Panc1 (cell line): Measurements from ENCODE around the gene MAD1L1.

Experiments used
- CTCF ChIP-seq: fragments of 450-650 bp; IDR thresholded peaks from 2 replicates; pipeline ENCODE4 v1.5.1; 2017; ENCODE audit warnings: mild to moderate bottlenecking
- POLR2AphosphoS5 ChIP-seq: IDR thresholded peaks from 2 replicates; pipeline ENCODE4 v1.6.1; 2012; ENCODE audit warnings: mild to moderate bottlenecking, low read depth, low read length, moderate library complexity
- REST ChIP-seq, 2 experiments: IDR thresholded peaks; 2 replicates each; pipeline ENCODE4 v1.6.1; 2011 to 2012; ENCODE audit warnings: low read depth in 2 of 2, control low read depth in 1 of 2, low read length in 1 of 2, mild to moderate bottlenecking in 1 of 2, moderate library complexity in 1 of 2; ENCODE audit not compliant: insufficient read depth in 1 of 2

- TF ChIP-seq CTCF: no peak
- no peak for TF ChIP-seq REST (IDR thresholded peaks at IDR 0.05; ENCODE audit: insufficient read depth in 1 of 2, low read depth in 2 of 2, low read length in 1 of 2)
- TF ChIP-seq POLR2AphosphoS5: no peak
Observed at GRCh38 chr7:2110610-2111396, 121.9 kb downstream of the MAD1L1 start.
